ENCODE data around the gene USP3.
A peak's percentile ranks its signal among the peaks of the same experiment; 100 is the strongest.
"Not testable (repeated sequence)": the region's sequence is repeated elsewhere in the genome, so short reads cannot be mapped to it uniquely, and the experiment has no call there.

USP3 gene

DNA sequence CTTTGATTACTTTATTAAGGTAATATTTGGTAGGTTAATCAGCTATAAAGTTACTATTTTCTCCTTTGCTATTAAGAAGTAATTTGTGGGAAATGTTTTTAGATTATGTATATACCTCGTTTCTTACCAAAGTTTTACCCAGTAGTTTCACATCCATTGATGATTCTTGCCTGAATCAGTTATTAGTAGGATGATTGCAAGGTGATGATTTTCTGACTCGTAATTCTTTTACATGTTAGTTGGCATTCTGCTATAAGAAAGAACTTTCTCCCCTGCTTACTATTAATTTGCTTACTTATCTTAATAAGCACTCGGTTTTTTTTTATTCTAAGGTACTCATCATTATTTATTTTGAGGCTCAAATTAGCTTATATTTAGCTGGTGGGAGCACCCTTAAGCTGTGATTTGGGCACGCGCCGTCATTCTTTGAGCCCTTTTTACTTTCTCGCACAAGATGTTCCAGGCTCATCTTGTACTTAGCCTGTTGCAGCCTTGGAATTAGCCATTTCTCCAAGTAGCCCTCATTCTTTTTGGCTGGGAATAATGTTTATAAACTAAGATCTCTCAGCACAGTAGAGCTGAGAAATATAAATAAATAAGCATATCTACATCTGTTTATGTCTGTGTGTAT, 15.3 kb downstream of the USP3 start:
- TF ChIP-seq SPI1 (IDR thresholded peaks at IDR 0.05; ENCODE audit: low read depth, low read length) (no peak), POLR2AphosphoS5 (IDR thresholded peaks at IDR 0.05; ENCODE audit: low read depth, low read length) (no peak), POU2F2 (IDR thresholded peaks at IDR 0.05; ENCODE audit: low read depth, low read length) (no peak), TAF1 (IDR thresholded peaks at IDR 0.05; ENCODE audit: low read depth, low read length) (no peak), PAX5 (IDR thresholded peaks at IDR 0.05; ENCODE audit: insufficient read depth, low read length, severe bottlenecking) (no peak), POLR2A (IDR thresholded peaks at IDR 0.05; ENCODE audit: low read depth, low read length) (no peak)
- no peak for DNase-seq (ENCODE audit: insufficient read length, low spot score)
- FAIRE-seq, result no peak

DNA sequence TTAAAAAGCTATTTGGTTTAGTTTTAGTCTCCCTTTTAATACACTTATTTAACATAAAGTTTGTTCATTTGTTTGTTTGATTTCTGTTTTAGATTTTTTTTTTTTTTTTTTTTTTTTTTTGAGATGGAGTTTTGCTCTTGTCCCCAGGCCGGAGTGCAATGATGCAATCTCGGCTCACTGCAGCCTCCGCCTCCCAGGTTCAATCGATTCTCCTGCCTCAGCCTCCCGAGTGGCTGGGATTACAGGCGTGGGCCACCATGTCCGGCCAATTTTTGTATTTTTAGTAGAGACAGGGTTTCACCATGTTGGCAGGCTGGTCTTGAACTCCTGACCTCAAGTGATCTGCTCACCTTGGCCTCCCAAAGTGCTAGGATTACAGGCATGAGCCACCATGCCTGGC, 16.1 kb downstream of the USP3 start:
- not testable (repeated sequence) for DNase-seq (ENCODE audit: insufficient read length, low spot score); FAIRE-seq

DNA sequence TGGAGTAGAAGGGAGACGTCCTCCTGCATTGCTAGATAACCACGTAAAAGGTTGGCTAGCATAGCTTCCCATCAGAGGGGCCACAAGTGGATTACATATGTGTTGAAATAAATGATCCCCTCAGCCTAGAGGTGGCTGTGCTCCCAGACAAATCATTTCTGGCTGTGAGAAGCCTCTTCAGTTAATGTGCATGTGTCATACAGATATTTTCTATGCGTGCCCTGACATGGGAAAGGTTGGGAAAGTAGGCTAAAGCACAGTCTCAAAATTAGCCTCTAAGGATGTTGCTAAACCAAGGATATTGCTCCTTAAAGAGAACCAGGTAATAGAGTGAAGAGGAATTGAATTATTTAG, 17.8 kb downstream of the USP3 start:
- DNase-seq (ENCODE audit: insufficient read length, low spot score) (no peak), FAIRE-seq (no peak)
- TF ChIP-seq TAF1 (IDR thresholded peaks at IDR 0.05; ENCODE audit: low read depth, low read length), result no peak

DNA sequence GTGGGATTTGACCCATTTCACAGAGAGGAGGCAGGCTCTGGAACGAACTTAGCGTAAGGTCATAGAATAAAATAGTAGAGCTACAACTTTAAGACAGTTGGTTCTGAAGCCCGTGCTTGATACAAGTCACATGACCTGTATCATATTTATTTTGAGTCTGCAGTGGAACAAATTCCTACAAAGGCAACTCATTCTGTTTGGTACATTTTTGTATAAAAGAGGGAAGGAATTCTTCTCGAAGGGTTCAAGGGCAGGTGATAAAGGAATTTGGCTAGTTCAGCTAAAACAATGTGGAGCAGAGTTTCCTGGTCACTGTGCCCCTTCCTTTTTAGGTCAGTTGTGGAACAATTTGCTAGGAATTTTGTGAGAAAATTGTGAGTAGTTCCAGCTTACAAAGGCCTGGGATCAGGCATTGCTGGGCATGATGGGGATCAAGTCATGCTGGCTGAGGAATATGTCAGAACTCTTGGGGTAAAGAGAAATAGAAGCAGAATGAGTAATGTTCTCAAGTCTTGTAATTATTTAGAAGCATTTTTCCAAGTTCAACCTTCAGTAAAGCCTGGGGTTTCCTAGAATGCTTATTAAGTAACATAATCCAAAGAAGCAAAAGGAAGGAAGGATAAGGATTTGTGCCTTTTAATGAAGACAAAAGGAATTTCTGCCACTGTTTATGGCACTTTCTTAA, 19.1 kb downstream of the USP3 start:
- no peak for TF ChIP-seq SPI1 (IDR thresholded peaks at IDR 0.05; ENCODE audit: low read depth, low read length)
- TF ChIP-seq POLR2AphosphoS5 (IDR thresholded peaks at IDR 0.05; ENCODE audit: low read depth, low read length), result no peak
- TF ChIP-seq TAF1 (IDR thresholded peaks at IDR 0.05; ENCODE audit: low read depth, low read length), result no peak
- no peak for TF ChIP-seq POU2F2 (IDR thresholded peaks at IDR 0.05; ENCODE audit: low read depth, low read length)
- TF ChIP-seq PAX5 (IDR thresholded peaks at IDR 0.05; ENCODE audit: insufficient read depth, low read length, severe bottlenecking), result no peak
- no peak for TF ChIP-seq POLR2A (IDR thresholded peaks at IDR 0.05; ENCODE audit: low read depth, low read length)
- FAIRE-seq, result no peak

DNA sequence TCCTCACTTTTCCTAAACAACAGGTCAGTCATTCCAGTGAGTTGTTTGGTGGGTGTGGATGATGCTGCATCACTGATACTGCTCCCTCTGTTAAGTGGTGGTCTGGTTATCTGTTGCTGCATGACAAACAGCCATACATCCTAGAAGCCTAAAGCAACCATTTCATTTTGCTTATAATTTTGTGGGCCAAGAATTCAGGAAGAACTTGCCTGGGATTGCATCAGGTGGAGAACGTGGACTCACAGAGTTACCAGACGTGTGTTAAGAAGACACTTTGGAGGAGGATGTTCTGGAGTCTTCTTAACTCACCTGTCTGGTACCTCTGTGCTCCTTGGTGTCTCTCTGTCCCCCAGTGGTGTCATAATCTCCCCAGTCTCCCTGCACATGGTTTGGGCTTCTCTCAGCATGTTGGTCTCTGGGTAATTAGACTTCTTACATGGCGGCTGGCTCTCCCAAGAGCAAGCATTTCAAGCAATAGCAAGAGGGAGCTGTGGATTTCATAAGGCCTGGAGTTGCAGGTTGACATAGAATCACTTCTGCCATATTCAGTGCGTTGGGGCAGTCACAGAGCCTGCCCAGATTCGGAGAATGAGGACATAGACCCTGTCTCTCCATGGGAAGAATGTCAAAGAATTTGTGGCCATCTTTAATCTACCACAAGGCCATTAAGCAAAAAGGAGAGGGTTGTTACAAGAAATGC, 20.1 kb downstream of the USP3 start:
- TF ChIP-seq POLR2A (IDR thresholded peaks at IDR 0.05; ENCODE audit: low read depth, low read length), result no peak
- TF ChIP-seq TAF1 (IDR thresholded peaks at IDR 0.05; ENCODE audit: low read depth, low read length), result no peak
- TF ChIP-seq PAX5 (IDR thresholded peaks at IDR 0.05; ENCODE audit: insufficient read depth, low read length, severe bottlenecking), result no peak
- no peak for TF ChIP-seq SPI1 (IDR thresholded peaks at IDR 0.05; ENCODE audit: low read depth, low read length)
- TF ChIP-seq POU2F2 (IDR thresholded peaks at IDR 0.05; ENCODE audit: low read depth, low read length), result no peak
- FAIRE-seq, result peak; percentile 51
- DNase-seq (ENCODE audit: insufficient read length, low spot score), result no peak

More for the DNA sequence above, 19.1 kb downstream of the USP3 start:
- no peak for DNase-seq (ENCODE audit: insufficient read length, low spot score)

DNA sequence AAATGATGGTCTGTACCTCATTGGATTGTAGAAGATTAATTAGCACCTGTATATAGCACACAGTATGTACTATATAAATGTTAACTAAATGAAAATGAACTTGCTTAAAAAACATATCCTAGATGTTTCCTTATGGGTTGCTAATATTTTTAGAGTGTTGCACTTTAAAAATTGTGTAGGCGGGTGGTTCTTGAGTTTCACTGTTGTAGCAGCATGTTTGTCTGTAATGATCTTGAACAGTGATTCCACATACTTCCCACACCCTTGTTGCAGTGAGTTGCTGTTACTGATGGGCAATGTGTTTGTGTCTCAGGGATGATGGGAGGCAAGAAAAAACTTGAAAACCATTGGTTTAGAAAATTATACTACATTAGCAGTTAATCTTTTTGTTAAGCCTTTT, 22.0 kb downstream of the USP3 start:
- FAIRE-seq (peak; percentile 60), DNase-seq (ENCODE audit: insufficient read length, low spot score) (no peak)
- no peak for TF ChIP-seq POU2F2 (IDR thresholded peaks at IDR 0.05; ENCODE audit: low read depth, low read length)
- TF ChIP-seq POLR2A (IDR thresholded peaks at IDR 0.05; ENCODE audit: low read depth, low read length), result no peak
- TF ChIP-seq TAF1 (IDR thresholded peaks at IDR 0.05; ENCODE audit: low read depth, low read length), result no peak
- no peak for TF ChIP-seq SPI1 (IDR thresholded peaks at IDR 0.05; ENCODE audit: low read depth, low read length)
- TF ChIP-seq PAX5 (IDR thresholded peaks at IDR 0.05; ENCODE audit: insufficient read depth, low read length, severe bottlenecking), result no peak
- no peak for TF ChIP-seq POLR2AphosphoS5 (IDR thresholded peaks at IDR 0.05; ENCODE audit: low read depth, low read length)

DNA sequence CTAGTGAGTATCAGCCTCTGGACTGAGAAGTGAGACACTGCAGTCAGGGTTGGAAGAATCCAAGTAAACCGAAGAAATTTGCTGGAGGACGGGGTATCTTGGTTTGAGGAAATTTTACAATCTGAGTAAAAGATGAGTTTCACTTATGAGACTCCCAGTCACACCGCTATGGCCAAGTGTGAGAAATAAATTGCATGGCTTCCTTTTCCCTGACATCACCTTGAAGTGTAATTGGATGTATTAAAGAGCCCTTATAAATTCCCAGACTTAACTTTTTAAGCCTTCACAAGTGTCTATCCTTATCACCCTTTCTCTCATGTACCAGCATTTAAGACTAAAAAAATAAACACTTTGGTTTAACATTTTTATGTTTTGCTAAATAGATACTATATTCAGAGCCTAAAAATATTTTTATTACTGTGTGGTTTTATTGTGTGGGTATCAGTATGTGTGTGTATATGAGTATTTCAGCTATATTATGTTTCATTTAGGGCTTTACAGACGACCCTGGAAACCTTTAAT, 23.8 kb downstream of the USP3 start:
- DNase-seq (ENCODE audit: insufficient read length, low spot score) (no peak), FAIRE-seq (peak; percentile 28)
- no peak for TF ChIP-seq TAF1 (IDR thresholded peaks at IDR 0.05; ENCODE audit: low read depth, low read length)
- no peak for TF ChIP-seq SPI1 (IDR thresholded peaks at IDR 0.05; ENCODE audit: low read depth, low read length)
- no peak for TF ChIP-seq POLR2A (IDR thresholded peaks at IDR 0.05; ENCODE audit: low read depth, low read length)
- no peak for TF ChIP-seq POU2F2 (IDR thresholded peaks at IDR 0.05; ENCODE audit: low read depth, low read length)
- TF ChIP-seq PAX5 (IDR thresholded peaks at IDR 0.05; ENCODE audit: insufficient read depth, low read length, severe bottlenecking), result no peak
- TF ChIP-seq POLR2AphosphoS5 (IDR thresholded peaks at IDR 0.05; ENCODE audit: low read depth, low read length), result no peak

DNA sequence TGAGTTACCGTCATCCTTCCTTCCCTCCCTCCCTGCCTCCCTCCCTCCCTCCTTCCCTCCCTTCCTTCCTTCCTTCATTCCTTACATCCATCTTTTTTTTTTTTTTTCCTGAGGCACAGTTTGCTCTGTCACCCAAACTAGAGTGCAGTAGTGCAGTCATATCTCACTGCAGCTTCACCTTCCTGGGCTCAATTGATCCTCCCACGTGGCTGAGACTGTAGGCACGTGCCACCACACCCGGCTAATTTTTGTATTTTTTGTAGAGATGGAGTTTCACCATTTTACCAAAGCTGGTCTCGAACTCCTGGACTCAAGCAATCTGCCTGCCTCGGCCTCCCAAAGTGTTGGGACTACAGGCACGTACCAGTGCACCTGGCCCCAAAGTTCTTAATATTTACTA, 25.8 kb downstream of the USP3 start:
- peak; percentile 87 for FAIRE-seq
- DNase-seq (ENCODE audit: insufficient read length, low spot score), result no peak
- TF ChIP-seq SPI1 (IDR thresholded peaks at IDR 0.05; ENCODE audit: low read depth, low read length), result no peak
- no peak for TF ChIP-seq POLR2A (IDR thresholded peaks at IDR 0.05; ENCODE audit: low read depth, low read length)
- no peak for TF ChIP-seq POU2F2 (IDR thresholded peaks at IDR 0.05; ENCODE audit: low read depth, low read length)
- TF ChIP-seq PAX5 (IDR thresholded peaks at IDR 0.05; ENCODE audit: insufficient read depth, low read length, severe bottlenecking), result no peak
- TF ChIP-seq POLR2AphosphoS5 (IDR thresholded peaks at IDR 0.05; ENCODE audit: low read depth, low read length), result no peak
- no peak for TF ChIP-seq TAF1 (IDR thresholded peaks at IDR 0.05; ENCODE audit: low read depth, low read length)

DNA sequence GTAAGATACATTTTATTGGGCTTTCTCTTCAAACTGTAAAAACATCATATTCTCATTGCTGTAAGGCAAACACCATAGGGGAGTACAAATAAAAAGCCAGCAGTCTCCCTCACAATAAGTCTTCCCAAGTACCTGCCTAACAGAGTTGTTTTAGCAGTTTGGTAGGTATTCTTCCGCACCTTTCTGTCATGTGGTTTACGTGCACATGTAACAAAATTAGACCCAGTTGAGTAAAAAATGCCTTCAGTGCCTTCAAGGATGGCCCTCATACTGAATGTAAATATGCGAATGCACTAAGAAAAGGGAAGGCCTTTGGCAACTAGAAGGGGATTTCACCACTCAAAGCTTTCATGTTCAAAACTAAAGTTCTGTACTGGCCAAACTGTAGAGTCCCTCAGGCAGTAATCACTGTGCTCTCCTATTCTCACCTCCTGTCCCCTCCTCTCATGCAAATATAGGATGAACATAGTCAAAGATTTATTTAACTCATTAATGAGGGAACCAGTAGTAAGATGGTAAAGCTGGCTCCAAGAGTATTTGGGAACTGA, 26.4 kb downstream of the USP3 start:
- FAIRE-seq (peak; percentile 88), DNase-seq (ENCODE audit: insufficient read length, low spot score) (no peak)
- no peak for TF ChIP-seq POLR2A (IDR thresholded peaks at IDR 0.05; ENCODE audit: low read depth, low read length)
- TF ChIP-seq TAF1 (IDR thresholded peaks at IDR 0.05; ENCODE audit: low read depth, low read length), result no peak
- no peak for TF ChIP-seq POLR2AphosphoS5 (IDR thresholded peaks at IDR 0.05; ENCODE audit: low read depth, low read length)
- peak; percentile 65 for TF ChIP-seq SPI1 (IDR thresholded peaks at IDR 0.05; ENCODE audit: low read depth, low read length)
- 0 out of 2 replicates have a peak, but pooled peaks have one; percentile 41 for TF ChIP-seq POU2F2 (IDR thresholded peaks at IDR 0.05; ENCODE audit: low read depth, low read length)
- TF ChIP-seq PAX5 (IDR thresholded peaks at IDR 0.05; ENCODE audit: insufficient read depth, low read length, severe bottlenecking), result no peak

Data from GM12891 (cell line).